Endodermal cell (in vitro differentiated cells): ENCODE data around the gene LILRA5. TPM values are rescaled to one million over a fixed set of nuclear protein-coding genes. Genes with fewer than 3 reads are reported as not detected.
"Not testable (repeated sequence)": the region's sequence is repeated elsewhere in the genome, so short reads cannot be mapped to it uniquely, and the experiment has no call there.

Source experiments
- DNase-seq: peaks from one replicate; pipeline ENCODE4 v3.0.0-alpha.2; 2017
- H3K27ac ChIP-seq: 2 replicates; pipeline ENCODE4 v1.5.1; 2013; ENCODE audit warnings: mild to moderate bottlenecking, low read depth, low read length, moderate library complexity
- H3K27me3 ChIP-seq: 2 replicates; pipeline ENCODE4 v1.6.1; 2013; ENCODE audit warnings: mild to moderate bottlenecking, low read length, moderate library complexity; ENCODE audit not compliant: insufficient read depth, control insufficient read depth, poor library complexity, severe bottlenecking
- H3K36me3 ChIP-seq: 2 replicates; pipeline ENCODE4 v1.7.0; 2013; ENCODE audit warnings: mild to moderate bottlenecking, low read length, moderate library complexity; ENCODE audit not compliant: control insufficient read depth, insufficient read depth
- H3K4me1 ChIP-seq: one replicate; pipeline ENCODE4 v1.7.0; 2013; ENCODE audit warnings: low read length; ENCODE audit not compliant: control insufficient read depth, insufficient read depth
- H3K4me3 ChIP-seq: 2 replicates; pipeline ENCODE4 v1.5.1; 2013; ENCODE audit warnings: mild to moderate bottlenecking, low read length, moderate library complexity
- H3K9ac ChIP-seq: 2 replicates; pipeline ENCODE4 v1.6.1; 2013; ENCODE audit warnings: mild to moderate bottlenecking, low read length, moderate library complexity; ENCODE audit not compliant: poor library complexity, severe bottlenecking; ENCODE audit errors: extremely low read depth
- H3K9me3 ChIP-seq: 2 replicates; pipeline ENCODE4 v1.6.1; 2013; ENCODE audit warnings: mild to moderate bottlenecking, low read length, moderate library complexity; ENCODE audit not compliant: control insufficient read depth
- H3K27ac Mint-ChIP-seq: 2 replicates; pipeline ENCODE4 v1.8.0; 2020; ENCODE audit warnings: mixed read lengths
- H3K27me3 Mint-ChIP-seq: 2 replicates; pipeline ENCODE4 v1.8.0; 2021; ENCODE audit warnings: mild to moderate bottlenecking, mixed read lengths; ENCODE audit not compliant: insufficient read depth
- H3K36me3 Mint-ChIP-seq: 2 replicates; pipeline ENCODE4 v1.8.0; 2020; ENCODE audit warnings: low read depth, mixed read lengths
- H3K4me1 Mint-ChIP-seq: 2 replicates; pipeline ENCODE4 v1.8.0; 2020; ENCODE audit warnings: mixed read lengths
- H3K4me3 Mint-ChIP-seq: 2 replicates; pipeline ENCODE4 v1.8.0; 2020; ENCODE audit warnings: mild to moderate bottlenecking, moderate library complexity, mixed read lengths
- H3K9me3 Mint-ChIP-seq: 2 replicates; pipeline ENCODE4 v1.8.0; 2020; ENCODE audit warnings: mild to moderate bottlenecking, mixed read lengths
- CTCF ChIP-seq: fragments of 200-600 bp; sonication (generic); conservative IDR thresholded peaks from 2 replicates; pipeline ENCODE4 v1.5.0; 2021; ENCODE audit warnings: antibody characterized with exemption, mild to moderate bottlenecking
- whole genome bisulfite sequencing, 2 experiments: methylation state at CpG; one replicate each; pipeline versions ENCODE4 v1.1.5 to v1.1.7; 2013; ENCODE audit warnings: missing lambda C conversion rate in 2 of 2, mixed read lengths in 1 of 2; ENCODE audit not compliant: insufficient coverage in 1 of 2, insufficient read length in 1 of 2; 5-methylcytosine and 5-hydroxymethylcytosine counted together
- total RNA-seq, 2 donors: library from RNA; stranded (reverse); fragmentation: NEBNext Ultra II Directional in 1 of 2; extraction: Animal tissue kit (Norgen Biotek cat#: 25700) in 1 of 2; gene quantifications; 2 replicates in 1 of 2; 3 replicates in 1 of 2; pipeline ENCODE4 v1.2.1, GENCODE V29; 2021

Gene LILRA5
- total RNA-seq, 2 donors from 2014 or later = not detected

GRCh38 chr19:54281007-54281728 is 31.8 kb downstream of the LILRA5 start, which contains the start of gene LILRB2:
Gene LILRB2 (minus strand): TSS chr19:54281110. CDS start chr19:54280496, 614 bp downstream.
- Mint-ChIP-seq H3K27me3 (peaks cover 27% of the 10 kb centered on the region), H3K36me3 (no peaks in the 10 kb centered on the region), H3K27ac (no peak within 1 kb of the TSS), H3K4me1 (no peaks in the 10 kb centered on the region), H3K9me3 (no peaks in the 10 kb centered on the region), H3K4me3 (no peak within 1 kb of the TSS)
- no peaks in the 10 kb centered on the region for H3K36me3 ChIP-seq
- no peaks in the 10 kb centered on the region for H3K4me1 ChIP-seq
- no peak for DNase-seq
- no peaks in the 10 kb centered on the region for H3K27me3 ChIP-seq
- H3K9me3 ChIP-seq = no peaks in the 10 kb centered on the region
- H3K27ac ChIP-seq = no peak within 1 kb of the TSS
- TF ChIP-seq CTCF = no peak
- no peak within 1 kb of the TSS for H3K4me3 ChIP-seq
- no peak within 1 kb of the TSS for H3K9ac ChIP-seq
- WGBS, 2 experiments = 84 to 90% methylated on average over 6 to 12 of the region's 12 CpGs

GRCh38 chr19:54280441-54280840 is 32.5 kb downstream of the LILRA5 start:
- H3K27ac ChIP-seq, H3K4me3 ChIP-seq, H3K4me3 Mint-ChIP-seq, H3K9ac ChIP-seq, H3K9me3 ChIP-seq, H3K4me1 ChIP-seq, H3K4me1 Mint-ChIP-seq, DNase-seq, H3K9me3 Mint-ChIP-seq, H3K36me3 Mint-ChIP-seq, H3K27ac Mint-ChIP-seq, H3K27me3 ChIP-seq, H3K36me3 ChIP-seq: not testable (repeated sequence)
- 88 to 94% methylated on average over 10 of the region's 10 CpGs for WGBS, 2 experiments
- peaks cover 27% of the 10 kb centered on the region for H3K27me3 Mint-ChIP-seq

- H3K9me3 ChIP-seq, H3K27ac ChIP-seq, DNase-seq, H3K4me1 ChIP-seq, H3K4me3 Mint-ChIP-seq, H3K36me3 ChIP-seq, H3K4me3 ChIP-seq, H3K9ac ChIP-seq, H3K9me3 Mint-ChIP-seq, H3K27ac Mint-ChIP-seq, H3K27me3 ChIP-seq, H3K36me3 Mint-ChIP-seq, H3K4me1 Mint-ChIP-seq: not testable (repeated sequence)
- peaks cover 27% of the 10 kb centered on the region for H3K27me3 Mint-ChIP-seq
- 71 to 100% methylated on average over 1 to 4 of the region's 4 CpGs for WGBS, 2 experiments
Measured at GRCh38 chr19:54280025-54280424, 32.9 kb downstream of the LILRA5 start.

- H3K4me1 Mint-ChIP-seq = no peaks in the 10 kb centered on the region
- no peak for DNase-seq
- H3K27ac Mint-ChIP-seq = no peak overlapping the region
- Histone ChIP-seq H3K9ac (no peak overlapping the region), H3K4me3 (no peak overlapping the region), H3K36me3 (no peaks in the 10 kb centered on the region), H3K27me3 (no peaks in the 10 kb centered on the region), H3K27ac (no peak overlapping the region), H3K4me1 (no peaks in the 10 kb centered on the region), H3K9me3 (no peaks in the 10 kb centered on the region)
- H3K27me3 Mint-ChIP-seq = peaks cover 27% of the 10 kb centered on the region
- H3K4me3 Mint-ChIP-seq = no peak overlapping the region
- WGBS, 2 experiments = 88% methylated on average over 6 to 18 of the region's 18 CpGs
- no peaks in the 10 kb centered on the region for H3K36me3 Mint-ChIP-seq
- H3K9me3 Mint-ChIP-seq = no peaks in the 10 kb centered on the region
- TF ChIP-seq CTCF = no peak
Measured at GRCh38 chr19:54279406-54279962, 33.5 kb downstream of the LILRA5 start.

GRCh38 chr19:54278571-54279195 is 34.3 kb downstream of the LILRA5 start:
- not testable (repeated sequence) for H3K4me3 Mint-ChIP-seq, H3K27ac ChIP-seq, H3K36me3 ChIP-seq, H3K9me3 ChIP-seq, H3K4me1 ChIP-seq, H3K9me3 Mint-ChIP-seq, DNase-seq, H3K36me3 Mint-ChIP-seq, H3K27ac Mint-ChIP-seq, H3K9ac ChIP-seq, H3K4me1 Mint-ChIP-seq, H3K27me3 ChIP-seq, H3K4me3 ChIP-seq
- 79 to 86% methylated on average over 6 to 15 of the region's 15 CpGs for WGBS, 2 experiments
- peaks cover 24% of the 10 kb centered on the region for H3K27me3 Mint-ChIP-seq
